Esophagus squamous epithelium (tissue), 5 donors: ENCODE results near the gene RGS13. TPM values are rescaled to one million over a fixed set of nuclear protein-coding genes. Genes with fewer than 3 reads are reported as not detected.
A peak's percentile ranks its signal among the peaks of the same experiment; 100 is the strongest.

Source experiments
- DNase-seq: peaks from one replicate; lab custom pipeline; 2025; lab: John Stamatoyannopoulos, UW
- H3K27ac ChIP-seq, 4 donors: fragments of 200-600 bp; sonication (generic); one replicate each; pipeline ENCODE4 v1.5.1; 2016 to 2019; ENCODE audit warnings: mild to moderate bottlenecking in 1 of 4
- H3K27me3 ChIP-seq, 4 donors: fragments of 200-600 bp; sonication (generic); 1 replicate in 3 of 4; 2 replicates in 1 of 4; pipeline versions ENCODE4 v1.5.1 to v1.6.0; 2017 to 2021; ENCODE audit warnings: antibody characterized with exemption in 1 of 4
- H3K36me3 ChIP-seq, 3 donors: fragments of 200-600 bp; sonication (generic); one replicate each; pipeline ENCODE4 v1.5.1; 2016 to 2019
- H3K4me1 ChIP-seq, 3 donors: fragments of 200-600 bp; sonication (generic); one replicate each; pipeline ENCODE4 v1.5.1; 2017 to 2019
- H3K4me3 ChIP-seq, 4 donors: fragments of 200-600 bp; sonication (generic); 1 replicate in 3 of 4; 2 replicates in 1 of 4; pipeline ENCODE4 v1.5.1; 2016 to 2019; ENCODE audit warnings: mild to moderate bottlenecking in 2 of 4, moderate library complexity in 1 of 4
- H3K9me3 ChIP-seq, 3 donors: fragments of 200-600 bp; sonication (generic); one replicate each; pipeline ENCODE4 v1.5.1; 2016 to 2019
- CTCF ChIP-seq, 6 experiments: fragments of 450-650 bp in 4 of 6; fragments of 200-600 bp in 2 of 6; sonication (generic) in 2 of 6; IDR thresholded peaks; one replicate each; pipeline ENCODE4 v1.5.1; 2016 to 2019; ENCODE audit warnings: antibody characterized with exemption in 6 of 6, mild to moderate bottlenecking in 4 of 6, moderate library complexity in 4 of 6
- POLR2A ChIP-seq, 4 donors: fragments of 450-650 bp; IDR thresholded peaks; one replicate each; pipeline ENCODE4 v1.6.1; 2017; ENCODE audit warnings: antibody characterized with exemption in 4 of 4, mild to moderate bottlenecking in 4 of 4, moderate library complexity in 3 of 4
- WGBS, 2 donors: methylation state at CpG; one replicate each; pipeline ENCODE4 v1.1.5; 2018; 5-methylcytosine and 5-hydroxymethylcytosine counted together
- intact Hi-C: fragments of 100-400 bp; cut with DNase I; formaldehyde crosslinking; loops from one replicate; pipeline ENCODE4 v1.15.0; 2022
- total RNA-seq, 4 donors: library from RNA; depleted of rRNA; stranded (reverse); fragments of >200 nt; gene quantifications; one replicate each; pipeline ENCODE4 v1.1.0, GENCODE V29; 2016
- donor health status: DM: yes; HTN: yes; CAD: no.

RGS13 gene
- total RNA-seq, 4 donors from 2014 or later, result 0.06 to 2.9 TPM; not detected in 2

GRCh38 chr1:192609110-192610079 is 26.6 kb upstream of the RGS13 start:
- peak; percentile 29 for DNase-seq
- intact Hi-C loops, result loop anchor here (5.0 kb wide), 1 partner anchor 132 kb away; no protein-coding TSS in a partner anchor
- WGBS, 2 donors, result 68 to 69% methylated on average over 12 of the region's 12 CpGs

GRCh38 chr1:192610112-192610889 is 25.6 kb upstream of the RGS13 start:
- intact Hi-C loops, result no loop called here
- Histone ChIP-seq H3K27me3 (no peaks in the 10 kb centered on the region), H3K4me3 (no peak overlapping the region), H3K27ac (no peak overlapping the region), H3K9me3 (no peaks in the 10 kb centered on the region), H3K36me3 (no peaks in the 10 kb centered on the region), H3K4me1 (no peaks in the 10 kb centered on the region)
- TF ChIP-seq POLR2A (IDR thresholded peaks at IDR 0.05), result no peak
- TF ChIP-seq CTCF (IDR thresholded peaks at IDR 0.05), result peak in 5 of 6 experiments; percentile 54 to 63 (median 58)
- no peak for DNase-seq
- WGBS, 2 donors, result 53 to 61% methylated on average over 3 of the region's 3 CpGs

More at GRCh38 chr1:192609110-192610079, 26.6 kb upstream of the RGS13 start:
- H3K4me3 ChIP-seq, result no peak overlapping the region
- no peaks in the 10 kb centered on the region for H3K9me3 ChIP-seq
- H3K4me1 ChIP-seq, result no peaks in the 10 kb centered on the region
- H3K27ac ChIP-seq, result peak overlapping the region in 2 of 4 donors; percentile 25 to 27
- no peaks in the 10 kb centered on the region for H3K27me3 ChIP-seq
- no peaks in the 10 kb centered on the region for H3K36me3 ChIP-seq
- TF ChIP-seq POLR2A (IDR thresholded peaks at IDR 0.05) (peak in 1 of 4 donors; percentile 23), CTCF (IDR thresholded peaks at IDR 0.05) (no peak)

- Histone ChIP-seq H3K27ac (no peak overlapping the region), H3K9me3 (no peaks in the 10 kb centered on the region), H3K4me1 (no peaks in the 10 kb centered on the region), H3K27me3 (no peaks in the 10 kb centered on the region), H3K4me3 (no peak overlapping the region), H3K36me3 (no peaks in the 10 kb centered on the region)
- no peak for DNase-seq
- intact Hi-C loops, result no loop called here
- WGBS, 2 donors, result 86 to 88% methylated on average over 1 of the region's 1 CpG
- no peak for TF ChIP-seq POLR2A (IDR thresholded peaks at IDR 0.05)
- TF ChIP-seq CTCF (IDR thresholded peaks at IDR 0.05), result no peak
These were observed 20.9 kb upstream of the RGS13 start for GRCh38 chr1:192615055-192615454.

- DNase-seq, result no peak
- Histone ChIP-seq H3K27me3 (no peaks in the 10 kb centered on the region), H3K4me3 (no peak overlapping the region), H3K9me3 (no peaks in the 10 kb centered on the region), H3K4me1 (no peaks in the 10 kb centered on the region), H3K36me3 (no peaks in the 10 kb centered on the region), H3K27ac (no peak overlapping the region)
- intact Hi-C loops, result no loop called here
- TF ChIP-seq POLR2A (IDR thresholded peaks at IDR 0.05) (no peak), CTCF (IDR thresholded peaks at IDR 0.05) (no peak)
These were observed 15.8 kb upstream of the RGS13 start for GRCh38 chr1:192620071-192620635.
